HG03139 (cell line): ENCODE results near the gene CR1L.
"Not testable (repeated sequence)": the region's sequence is repeated elsewhere in the genome, so short reads cannot be mapped to it uniquely, and the experiment has no call there.

ENCODE experiments used
- ATAC-seq: cut with Tn5 transposase; IDR thresholded peaks from one replicate; pipeline ENCODE4 v1.9.1; 2021; ENCODE audit not compliant: unreplicated experiment

CR1L gene

DNA sequence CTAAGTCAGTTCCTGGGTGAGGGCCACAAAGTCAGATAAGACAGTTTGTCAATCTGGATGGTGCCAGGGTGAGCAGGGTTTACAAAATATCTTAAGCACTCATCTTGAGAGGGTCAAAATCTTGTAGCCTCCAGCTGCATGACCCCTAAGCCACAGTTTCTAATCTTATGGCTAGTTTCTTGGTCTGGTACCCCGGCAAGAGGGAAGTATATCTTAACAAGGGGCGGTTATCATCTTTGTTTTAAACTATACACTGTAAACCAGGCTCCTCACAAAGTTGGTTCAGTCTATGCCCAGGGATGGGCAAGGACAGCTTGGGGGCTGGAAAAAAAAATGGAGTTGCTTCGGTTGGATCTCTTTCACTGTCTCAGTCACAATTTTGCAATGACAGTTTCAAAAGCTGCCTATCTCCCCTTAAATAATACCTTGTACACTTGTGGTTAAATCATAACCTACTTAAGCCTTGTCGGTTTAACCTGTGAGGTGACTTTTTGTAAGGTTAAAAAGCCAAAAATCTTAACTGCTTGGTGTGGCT is 99.1 kb downstream of the CR1L start:
- no peak for ATAC-seq

DNA sequence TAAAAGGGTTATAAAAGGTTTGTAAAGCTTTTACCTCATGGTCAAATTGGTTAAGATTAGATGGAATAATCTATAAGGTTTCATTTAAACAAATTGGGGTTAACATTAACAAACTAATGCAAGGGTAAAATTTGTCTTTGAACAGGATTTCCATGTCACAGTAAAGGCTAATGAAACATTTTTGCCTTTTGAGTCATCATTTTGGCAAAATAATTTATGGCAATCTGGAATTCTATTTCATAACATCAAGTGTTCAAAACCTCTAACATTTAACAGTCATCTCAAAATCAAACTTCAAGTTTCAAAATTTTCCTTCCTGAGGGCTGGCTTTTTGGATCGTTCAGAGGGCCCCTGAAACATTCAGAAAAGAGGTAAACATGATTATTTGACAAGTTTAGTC is 100.4 kb downstream of the CR1L start:
- no peak for ATAC-seq

DNA sequence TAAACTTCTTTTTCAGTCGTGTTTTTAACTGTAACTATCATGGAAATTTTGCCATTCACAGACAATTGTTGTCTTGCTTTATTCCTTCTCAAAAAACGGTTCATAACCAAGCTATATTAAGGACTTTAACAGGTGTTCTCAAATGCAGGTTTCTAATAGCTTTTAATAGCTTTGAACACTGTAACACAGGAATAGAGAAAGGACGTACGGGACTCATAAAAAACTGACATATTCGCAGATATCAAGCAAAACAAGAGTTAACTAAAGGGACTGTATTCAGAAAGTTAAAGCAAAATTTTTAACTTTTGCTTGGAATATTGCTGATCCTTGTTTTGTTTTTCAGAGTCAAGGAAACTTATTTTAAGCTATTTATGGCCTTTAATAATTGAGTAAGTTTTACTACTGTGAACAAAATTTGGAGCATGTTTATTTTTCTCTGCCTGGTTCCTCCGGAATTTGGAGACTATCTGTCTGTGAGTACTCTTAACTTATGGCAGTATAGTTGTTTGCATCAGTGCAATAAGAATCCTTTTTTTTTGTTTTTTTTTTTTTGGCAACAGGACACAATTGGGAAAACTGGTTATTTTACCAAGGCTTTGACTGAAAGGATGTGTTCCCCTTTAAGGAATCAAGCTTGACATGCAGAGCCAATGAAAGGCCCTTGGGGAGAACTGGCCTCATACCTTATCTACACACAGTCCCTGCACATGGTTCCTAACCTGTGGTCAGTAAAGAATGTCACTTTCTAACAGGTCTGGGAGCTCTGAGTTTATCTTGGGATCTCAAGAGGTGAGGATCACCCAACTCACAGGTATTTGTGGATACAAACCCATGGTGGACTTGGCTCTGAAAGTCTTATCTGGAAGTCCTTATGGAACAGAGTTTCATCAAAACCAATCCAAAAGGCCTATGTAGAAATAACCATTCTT is 101.2 kb downstream of the CR1L start:
- ATAC-seq = no peak

DNA sequence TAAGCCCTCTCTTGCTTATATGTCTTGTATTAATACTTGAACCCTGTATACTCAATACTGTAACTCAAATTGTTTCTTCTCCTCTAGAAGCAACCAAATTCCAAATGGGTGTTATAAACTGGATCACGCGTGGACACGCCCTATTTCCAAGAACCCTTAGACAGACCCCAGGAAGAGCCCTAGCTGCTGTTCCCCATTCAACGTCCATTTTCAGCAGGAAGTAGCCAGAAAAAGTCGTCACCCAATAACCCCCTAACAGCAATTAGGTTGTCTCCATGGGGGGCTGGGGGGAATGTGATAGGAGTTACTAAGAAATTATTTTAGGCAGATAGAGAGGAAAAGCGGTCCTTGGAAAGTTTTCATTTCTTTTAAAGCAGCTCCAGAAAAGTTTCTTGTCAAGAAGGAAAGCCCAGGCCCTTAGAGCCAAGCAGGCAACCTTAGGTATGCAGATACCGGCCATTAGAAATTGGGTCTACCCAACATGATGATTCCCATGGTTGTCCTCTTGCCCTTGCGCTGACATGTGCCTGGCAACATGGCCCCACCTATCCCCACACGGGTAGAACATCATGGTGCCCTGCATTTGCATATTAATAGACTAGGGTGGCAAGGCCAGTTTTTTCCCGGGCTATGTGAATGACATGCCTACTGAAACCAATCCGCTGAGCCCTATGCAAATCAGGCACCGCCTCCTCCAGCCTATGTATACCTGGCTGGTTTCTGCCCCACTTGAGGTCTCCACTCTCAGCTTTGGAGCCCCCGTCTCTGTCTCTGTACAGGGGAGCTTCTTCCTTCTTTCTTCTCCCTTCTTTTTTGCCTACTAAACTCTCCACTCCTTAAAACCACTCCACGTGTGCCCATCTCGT is 102.9 kb downstream of the CR1L start:
- no peak for ATAC-seq

DNA sequence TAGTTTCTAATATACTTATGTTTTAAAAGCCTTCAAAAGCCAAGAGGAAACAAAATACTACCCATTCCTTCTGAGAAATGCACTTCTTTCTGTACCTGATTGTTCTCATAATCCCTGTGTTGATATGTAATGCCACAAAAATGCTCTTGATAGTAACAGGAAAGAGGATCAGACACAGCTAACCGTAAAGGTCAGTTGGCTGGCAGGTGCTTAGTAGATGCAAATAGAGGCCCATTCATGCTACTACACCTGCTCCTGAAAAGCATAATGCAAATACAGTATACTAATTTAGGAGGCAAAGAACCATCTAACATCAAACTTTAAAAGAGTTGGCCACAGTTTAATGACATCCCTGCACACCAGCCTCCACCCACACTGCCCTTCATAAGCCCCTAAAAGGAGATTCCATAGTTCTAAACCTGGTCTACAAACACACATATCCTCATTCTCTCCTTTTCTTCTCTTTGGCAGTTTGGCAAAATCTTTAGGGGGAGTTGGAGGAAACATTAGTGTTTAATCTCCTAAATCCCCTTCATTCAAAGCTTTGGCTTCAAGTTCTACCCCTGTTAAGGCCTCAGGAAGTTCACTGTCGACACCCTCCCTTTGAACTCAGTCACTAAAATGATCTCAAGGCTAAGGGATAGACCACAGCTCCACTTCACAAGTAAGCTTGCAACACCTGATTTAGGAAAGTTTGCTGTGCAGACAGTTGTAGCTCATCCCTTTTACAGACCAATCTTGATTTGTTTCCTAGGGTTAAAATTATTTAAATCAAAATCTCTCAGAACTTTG is 104.0 kb downstream of the CR1L start:
- no peak for ATAC-seq

DNA sequence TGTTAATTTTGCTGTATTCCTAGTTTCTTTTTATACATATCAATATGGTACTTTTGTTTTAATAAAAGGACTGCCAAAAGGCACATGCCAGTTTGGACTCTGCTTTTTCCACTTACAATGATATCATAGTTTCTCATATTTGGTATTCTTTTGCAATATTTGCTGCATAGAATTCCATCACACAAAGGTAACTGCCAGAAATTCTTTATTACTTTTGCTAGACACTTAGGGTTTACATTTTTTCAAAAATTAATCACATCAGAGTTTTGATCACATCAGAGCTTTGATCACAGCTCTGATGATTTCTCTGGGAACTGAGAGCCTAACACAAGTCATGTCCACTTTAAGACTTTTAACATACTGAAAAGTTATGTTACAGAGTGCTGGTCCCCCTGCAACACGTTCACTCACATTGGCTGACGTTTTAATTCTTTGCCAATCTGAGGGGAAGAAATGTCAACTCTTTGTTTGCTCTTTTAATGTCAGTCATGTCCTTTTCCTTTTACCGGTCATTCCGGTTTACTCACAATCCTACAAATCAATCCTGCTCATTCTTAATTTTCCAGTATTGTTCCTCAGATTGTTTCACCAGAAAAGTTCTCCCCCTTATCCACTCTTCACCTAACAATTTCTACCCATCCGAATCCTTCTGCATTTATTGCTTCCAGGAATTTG is 105.8 kb downstream of the CR1L start:
- ATAC-seq = no peak

DNA sequence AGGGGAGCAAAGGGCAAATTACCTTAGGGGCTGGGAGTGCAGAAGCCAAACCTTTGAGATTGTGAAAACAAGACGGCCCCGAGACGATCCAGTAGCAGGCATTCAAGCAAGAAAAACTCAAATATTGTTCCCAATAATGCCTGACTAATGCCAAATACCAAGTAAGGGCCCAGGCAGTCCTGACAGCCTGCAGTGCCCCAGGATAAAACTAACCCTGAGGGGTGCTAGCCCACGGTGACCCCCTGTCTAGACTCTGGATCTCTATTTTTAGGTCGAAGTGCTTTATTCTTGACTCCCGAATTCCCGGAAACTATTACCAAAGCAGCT is 106.5 kb downstream of the CR1L start:
- ATAC-seq = not testable (repeated sequence)

DNA sequence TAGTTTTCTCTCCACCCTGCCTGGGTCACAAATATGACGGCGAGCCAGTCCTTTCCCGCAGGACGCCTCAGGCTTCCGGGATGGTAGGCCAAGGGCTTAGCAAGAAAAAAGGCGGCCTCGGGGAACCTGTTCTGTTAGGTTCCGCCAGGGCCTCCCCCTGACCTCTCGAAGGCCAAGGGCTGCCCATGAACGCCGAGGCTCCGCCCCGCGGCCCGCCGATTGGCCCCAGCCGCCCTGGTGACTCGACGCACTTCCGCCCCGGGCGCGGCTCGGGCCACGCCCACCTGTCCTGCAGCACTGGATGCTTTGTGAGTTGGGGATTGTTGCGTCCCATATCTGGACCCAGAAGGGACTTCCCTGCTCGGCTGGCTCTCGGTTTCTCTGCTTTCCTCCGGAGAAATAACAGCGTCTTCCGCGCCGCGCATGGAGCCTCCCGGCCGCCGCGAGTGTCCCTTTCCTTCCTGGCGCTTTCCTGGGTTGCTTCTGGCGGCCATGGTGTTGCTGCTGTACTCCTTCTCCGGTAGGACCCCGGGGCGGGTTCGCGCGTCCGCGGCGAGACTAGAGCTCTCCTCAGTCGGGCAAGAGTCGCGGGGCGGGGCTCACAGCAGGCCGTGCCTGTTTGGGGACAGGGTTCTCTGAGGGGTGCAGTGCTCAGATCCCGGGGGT is 107.0 kb downstream of the CR1L start, which contains the start of gene CD46:
TSS of gene CD46 (plus strand) at position 265 of the 666 bp plus-strand sequence. CDS start at position 424, 159 bp downstream.
- peak; percentile 97 for ATAC-seq

DNA sequence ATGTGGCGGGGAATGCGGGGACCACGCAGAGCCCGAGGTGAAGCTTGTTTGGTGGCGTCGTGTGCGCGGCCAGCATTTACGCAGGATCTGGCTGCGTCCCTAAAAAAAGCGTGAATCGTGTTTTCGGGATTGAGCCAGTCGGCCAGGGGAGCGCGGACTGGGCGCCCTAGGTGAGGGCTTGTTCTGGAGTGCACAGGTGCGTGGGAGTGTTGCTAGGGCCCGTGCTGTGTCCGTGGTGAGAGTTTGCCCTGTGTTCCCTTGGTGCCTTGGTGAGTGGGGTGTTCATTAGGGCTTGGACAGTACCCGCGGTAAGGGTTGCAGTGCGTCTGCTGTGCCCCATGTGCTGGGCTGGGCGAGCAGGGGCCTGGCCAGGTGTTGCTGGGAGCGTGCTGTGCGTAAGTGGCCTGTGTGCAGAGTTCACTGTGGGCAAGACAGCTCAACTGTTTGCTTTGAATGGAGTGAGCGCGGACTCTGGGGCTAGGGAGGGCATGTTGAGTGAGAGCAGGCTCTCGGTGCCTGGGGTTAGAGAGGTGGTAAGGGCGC is 107.6 kb downstream of the CR1L start:
- ATAC-seq = no peak

DNA sequence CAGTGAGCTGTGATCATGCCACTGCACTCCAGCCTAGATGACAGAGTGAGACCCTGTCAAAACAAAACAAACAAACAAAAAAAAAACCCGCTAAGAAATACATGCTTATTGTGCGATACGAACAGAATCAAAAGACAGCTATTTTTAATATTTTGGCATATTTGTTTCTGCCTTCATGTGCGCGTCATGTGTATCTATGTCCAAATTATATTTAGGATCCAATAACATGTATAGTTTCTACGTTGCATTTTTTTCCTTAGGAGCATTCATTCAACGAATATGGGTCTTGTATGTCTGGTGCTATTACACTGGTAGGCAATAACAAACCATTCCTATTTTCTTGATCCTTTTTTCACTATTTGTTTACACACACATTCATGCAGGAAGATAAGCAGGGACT is 108.7 kb downstream of the CR1L start:
- ATAC-seq = no peak

DNA sequence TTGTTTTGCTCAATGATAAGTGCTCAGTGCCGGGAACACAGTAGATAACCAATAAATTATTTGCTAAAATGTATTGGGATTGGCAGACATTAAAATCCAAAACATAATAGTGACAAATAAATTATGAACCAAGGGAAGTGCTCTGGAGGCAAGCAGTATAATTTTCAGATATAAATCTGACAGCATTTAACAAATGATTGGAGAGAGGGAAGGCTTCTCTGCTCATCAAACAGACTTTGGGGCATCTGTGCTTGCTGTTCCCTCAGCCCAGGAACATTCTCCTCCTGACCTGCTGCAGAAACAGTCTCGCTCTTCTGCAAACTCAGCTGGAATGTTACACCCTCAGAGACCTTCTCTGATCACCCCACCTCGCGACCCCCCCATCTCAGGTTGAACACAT is 109.1 kb downstream of the CR1L start:
- ATAC-seq = no peak

DNA sequence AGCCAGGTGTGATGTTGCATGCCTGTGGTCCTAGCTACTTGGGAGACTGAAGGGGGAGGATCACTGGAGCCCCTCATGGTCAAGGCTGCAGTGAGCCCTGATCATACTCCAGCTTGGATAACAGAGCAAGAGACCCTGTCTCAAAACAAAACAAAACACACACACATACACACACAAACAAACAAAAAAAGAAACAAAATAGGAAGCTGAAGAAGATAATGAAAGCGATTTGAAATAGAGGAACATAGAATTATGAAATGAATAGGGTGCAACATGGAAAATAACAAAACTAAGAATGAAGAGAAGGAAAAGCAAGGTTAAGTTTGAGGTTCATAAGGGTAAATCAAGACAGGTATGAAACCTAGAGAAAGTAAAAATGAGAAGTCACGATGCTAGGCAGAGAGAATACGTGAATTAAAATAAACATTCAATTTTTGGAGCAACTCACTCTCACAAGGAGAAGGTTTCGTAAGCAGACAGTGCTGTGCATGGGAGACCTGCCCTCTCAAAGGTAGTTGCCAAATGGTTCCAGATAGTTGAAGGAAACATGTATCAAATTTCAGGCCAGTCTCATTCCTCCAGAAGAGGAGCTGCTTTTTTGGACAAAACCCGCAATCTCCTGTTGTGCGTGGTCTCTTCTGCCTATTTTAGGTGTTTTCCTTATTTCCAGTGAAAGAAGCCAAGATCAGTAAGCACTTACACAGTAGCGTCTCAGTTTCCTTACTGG is 110.2 kb downstream of the CR1L start:
- ATAC-seq = no peak

DNA sequence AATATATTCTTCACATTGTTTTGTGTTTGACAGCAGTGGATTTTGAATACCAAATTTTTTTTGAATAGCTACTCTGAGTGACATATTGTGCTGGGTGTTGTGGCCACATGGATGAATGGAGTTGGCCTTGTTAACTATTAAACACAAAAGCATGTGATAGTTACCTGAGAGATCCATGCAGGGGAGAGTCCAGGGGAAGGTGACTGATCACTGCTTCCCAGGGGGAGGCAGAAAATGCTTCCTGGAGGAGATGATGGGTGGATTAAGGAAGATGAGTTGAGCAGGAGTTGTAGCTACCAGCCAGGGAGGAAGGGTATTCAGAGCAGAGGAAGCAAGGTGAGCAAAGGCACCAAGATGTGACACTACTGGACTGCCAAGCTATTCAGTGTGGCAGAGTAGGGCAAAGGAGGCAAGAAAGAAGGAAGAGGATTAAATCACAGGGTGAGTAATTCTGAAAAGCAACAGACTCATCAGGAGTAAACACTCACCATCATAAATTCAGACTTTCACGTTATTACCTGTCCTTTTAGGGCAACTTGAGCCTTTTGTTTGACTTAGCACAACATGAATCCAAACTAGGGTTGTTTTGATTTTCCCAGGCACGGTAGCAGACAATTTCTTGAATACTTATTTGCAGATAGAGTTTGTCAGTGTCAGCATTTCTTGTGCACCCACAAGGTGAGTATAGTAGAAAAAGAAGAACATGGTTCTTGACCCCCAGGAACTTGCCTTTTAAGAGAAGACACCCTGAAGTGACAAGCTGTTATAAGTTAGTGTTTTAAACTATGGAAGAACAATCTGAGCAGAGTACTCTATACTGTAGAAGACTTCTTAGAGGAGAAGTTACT is 111.1 kb downstream of the CR1L start:
- no peak for ATAC-seq

DNA sequence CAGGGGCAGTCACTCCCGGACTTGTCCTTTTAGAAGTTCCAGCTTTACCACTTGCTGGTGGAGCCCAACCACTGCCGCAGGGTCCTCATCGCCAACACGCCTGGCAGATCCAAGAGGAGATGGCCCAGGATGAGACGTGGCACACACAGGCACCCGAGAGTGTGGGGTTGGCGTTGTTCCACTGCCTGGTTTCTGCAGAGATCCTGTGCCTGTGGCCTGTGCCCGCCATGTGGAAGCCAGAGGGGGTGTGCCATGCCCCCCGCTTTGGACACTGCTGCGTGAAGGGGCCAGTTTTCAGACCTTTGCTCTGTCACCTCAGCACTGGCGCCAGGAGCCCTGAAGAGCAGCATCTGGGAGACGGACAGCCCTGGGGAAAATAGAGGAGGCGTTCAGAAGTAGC is 117.7 kb downstream of the CR1L start:
- no peak for ATAC-seq

DNA sequence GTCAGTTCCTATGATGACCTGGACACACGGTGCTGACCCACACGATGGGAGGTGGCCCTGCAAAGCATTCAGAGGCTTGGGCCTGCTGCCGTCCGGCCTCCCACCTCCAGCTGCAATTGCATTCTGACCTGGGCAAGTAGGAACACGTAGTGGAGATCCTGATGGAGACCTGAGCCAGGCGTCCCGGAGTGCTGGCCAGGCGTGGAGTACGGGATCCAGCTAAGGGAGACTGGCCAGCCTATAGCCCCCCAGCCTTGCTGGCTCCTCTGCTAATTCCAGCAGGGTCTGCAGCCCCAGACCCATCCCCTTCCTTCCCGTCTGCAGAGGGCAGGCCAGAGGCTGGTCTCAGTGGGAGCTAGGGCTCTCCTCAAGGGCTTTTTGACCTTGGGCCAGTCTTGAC is 118.2 kb downstream of the CR1L start:
- ATAC-seq = no peak

DNA sequence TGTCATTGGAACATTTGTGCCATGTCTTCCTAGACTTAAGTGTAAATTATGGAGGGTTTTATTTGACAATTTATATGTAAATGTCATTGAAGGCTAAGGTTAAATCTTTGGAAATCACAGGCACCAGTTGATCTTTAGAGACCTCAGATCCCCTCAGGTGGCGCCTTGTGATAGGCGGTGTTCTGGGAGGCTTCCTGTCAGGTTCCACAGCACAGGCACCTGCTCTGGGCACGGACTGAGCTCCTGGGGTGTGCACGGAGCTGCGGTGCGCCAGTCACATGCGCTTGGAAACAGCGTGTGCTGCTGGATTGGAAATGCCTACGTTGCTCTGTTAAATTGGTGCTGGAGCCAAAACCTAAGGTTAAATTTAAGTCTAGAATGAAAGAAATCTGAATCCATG is 119.0 kb downstream of the CR1L start:
- ATAC-seq = no peak

DNA sequence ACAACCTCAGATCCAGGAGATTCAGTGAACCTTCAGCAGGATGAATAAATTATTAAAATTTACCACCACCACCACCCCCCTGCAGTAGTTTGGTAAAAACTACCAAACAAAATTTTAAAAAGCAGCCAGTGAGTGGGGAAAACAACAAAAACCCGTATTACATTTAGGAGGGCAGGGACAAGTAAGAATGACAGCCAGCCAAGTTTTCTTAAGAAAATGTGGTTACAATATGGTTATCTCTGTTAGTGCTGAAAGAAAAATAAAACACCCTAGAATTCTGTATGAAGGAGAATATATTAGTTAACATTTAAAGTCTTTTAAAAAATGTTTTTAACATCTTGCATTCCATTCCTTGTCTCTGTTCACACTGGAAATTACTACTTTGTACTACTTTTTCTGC is 121.6 kb downstream of the CR1L start:
- no peak for ATAC-seq

DNA sequence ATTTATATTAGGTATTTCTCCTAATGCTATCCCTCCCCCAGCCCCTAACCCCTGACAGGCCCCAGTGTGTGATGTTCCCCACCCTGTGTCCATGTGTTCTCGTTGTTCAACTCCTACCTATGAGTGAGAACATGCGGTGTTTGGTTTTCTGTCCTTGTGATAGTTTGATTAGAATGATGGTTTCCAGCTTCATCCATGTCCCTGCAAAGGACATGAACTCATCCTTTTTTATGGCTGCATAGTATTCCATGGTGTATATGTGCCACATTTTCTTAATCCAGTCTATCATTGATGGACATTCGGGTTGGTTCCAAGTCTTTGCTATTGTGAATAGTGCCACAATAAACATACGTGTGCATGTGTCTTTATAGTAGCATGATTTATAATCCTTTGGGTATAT is 125.6 kb downstream of the CR1L start:
- not testable (repeated sequence) for ATAC-seq
